ENCODE results near the gene RGS14. TPM values are rescaled to one million over a fixed set of nuclear protein-coding genes. Genes with fewer than 3 reads are reported as not detected.

The RGS14 gene
- total RNA-seq, 1 donor from 2014 or later, result 4.3 TPM

- no peak for DNase-seq (ENCODE audit: low spot score)
- intact Hi-C loops (cut with DNase I), result no loop called here
These were observed 36.8 kb upstream of the RGS14 start for GRCh38 chr5:177320879-177321278.

DNA sequence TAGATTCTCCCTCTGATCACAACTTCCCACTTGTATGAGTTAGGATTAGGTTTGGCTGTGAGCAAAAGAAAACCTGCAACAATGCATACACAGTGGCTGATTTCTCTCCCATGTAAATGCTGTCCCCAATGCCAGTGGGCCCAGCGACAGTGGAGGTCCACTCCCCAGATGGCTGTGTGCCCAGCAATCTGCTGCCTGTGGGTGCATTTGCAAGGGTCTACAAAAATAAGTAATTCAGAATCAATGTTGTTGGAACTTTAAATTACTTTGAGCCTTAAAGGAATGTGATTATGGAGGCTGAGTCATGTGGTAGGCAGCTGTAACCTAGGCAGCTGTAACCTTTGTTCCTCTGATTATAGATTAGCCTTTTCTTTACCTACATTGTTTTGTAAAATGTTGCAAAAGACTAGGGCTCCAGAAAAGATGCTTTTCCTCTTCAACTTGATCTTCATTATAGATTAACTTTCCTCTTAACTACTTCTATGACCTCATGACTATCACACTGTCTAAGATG is 31.8 kb upstream of the RGS14 start:
- DNase-seq (ENCODE audit: low spot score), result peak; percentile 49
- intact Hi-C loops (cut with DNase I), result no loop called here

DNA sequence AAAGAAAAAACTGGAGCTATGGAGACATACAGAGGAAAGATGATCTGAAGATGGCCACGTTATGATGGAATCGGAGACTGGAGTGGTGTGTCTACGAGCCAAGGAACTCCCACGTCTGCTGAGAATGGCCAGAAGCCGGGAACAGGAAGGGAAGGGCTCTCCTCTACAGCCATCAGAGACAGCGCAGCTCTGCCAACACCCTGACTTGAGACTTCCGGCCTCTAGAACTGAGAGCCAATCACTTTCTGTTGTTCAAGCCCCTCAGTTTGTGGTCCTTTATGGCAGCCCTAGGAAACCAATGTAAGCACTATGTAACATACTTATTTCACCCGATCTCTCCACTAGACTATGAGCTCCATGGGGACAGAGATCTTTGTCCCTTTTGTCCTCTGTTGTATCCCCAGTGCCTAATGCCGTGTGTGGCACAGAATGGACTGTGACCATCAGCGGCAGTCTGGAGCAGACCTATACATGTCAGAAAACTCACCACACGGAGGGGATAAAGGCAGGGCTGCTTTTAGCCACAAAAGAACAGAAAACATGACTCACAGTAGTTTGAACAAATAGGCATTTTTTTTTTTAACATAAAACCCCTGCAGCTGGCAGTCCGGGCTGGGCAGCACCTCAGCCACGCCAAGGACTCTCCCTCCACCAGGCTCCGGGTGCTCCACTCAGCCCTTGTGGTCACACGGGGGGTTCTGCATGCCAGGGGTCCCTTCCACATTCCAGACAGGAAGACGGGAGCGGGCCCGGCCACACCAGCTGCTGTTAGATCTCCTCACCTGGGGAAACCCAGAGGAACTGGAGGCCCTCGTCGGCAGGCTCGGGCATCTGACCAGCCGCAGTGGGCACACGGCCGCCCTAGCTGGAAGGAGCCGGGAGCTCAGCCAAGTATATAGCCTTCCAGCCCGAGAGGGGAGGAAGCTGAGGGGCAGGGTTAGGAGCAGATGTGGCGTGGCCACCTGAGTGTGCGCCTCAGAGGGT is 29.9 kb upstream of the RGS14 start:
- no peak for DNase-seq (ENCODE audit: low spot score)
- intact Hi-C loops (cut with DNase I), result no loop called here

GRCh38 chr5:177328545-177329231 is 29.0 kb upstream of the RGS14 start:
- DNase-seq (ENCODE audit: low spot score), result no peak
- intact Hi-C loops (cut with DNase I), result no loop called here

GRCh38 chr5:177329883-177330282 is 27.8 kb upstream of the RGS14 start:
- intact Hi-C loops (cut with DNase I), result no loop called here
- no peak for DNase-seq (ENCODE audit: low spot score)

DNA sequence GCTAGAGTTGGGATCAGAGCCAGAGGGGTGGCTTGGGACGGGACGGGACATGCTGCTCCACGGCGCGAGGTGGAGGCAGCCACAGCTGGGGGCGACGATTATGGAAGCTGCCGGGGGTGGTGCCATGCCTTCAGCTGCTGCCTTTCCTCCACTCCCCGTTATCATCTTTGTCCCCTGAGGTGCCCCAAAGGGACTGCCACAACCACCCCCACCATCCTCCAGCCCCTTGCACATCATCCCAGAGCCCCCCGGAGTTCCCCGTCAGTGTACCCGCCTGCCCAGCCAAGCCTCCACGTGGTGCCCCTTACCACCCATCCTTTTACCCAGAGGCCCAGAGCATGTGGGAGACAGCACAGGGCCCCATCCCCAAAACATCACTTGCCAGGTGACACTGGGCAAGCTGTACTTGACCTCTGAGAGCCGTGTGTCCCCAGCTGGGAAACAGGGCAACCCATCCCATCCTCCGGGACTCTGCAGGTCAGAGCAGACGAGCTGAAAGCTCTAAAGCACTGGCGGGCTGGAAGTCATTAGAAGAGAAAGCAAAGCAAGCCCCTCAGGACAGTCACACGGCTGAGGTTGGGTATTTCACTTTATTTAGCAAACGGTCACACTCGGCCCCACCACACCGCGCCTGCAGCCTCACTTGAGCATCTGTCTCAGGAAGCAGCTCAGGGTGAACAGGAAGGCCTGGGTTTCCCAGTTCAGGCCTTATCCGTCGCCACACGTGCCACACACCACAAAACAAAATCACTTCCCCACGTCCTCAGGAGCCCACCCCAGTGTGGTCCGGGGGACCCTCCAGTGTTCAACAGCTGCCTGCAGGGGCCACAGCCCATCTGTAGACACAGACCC is 26.5 kb upstream of the RGS14 start:
- DNase-seq (ENCODE audit: low spot score), result no peak
- intact Hi-C loops (cut with DNase I), result no loop called here

DNA sequence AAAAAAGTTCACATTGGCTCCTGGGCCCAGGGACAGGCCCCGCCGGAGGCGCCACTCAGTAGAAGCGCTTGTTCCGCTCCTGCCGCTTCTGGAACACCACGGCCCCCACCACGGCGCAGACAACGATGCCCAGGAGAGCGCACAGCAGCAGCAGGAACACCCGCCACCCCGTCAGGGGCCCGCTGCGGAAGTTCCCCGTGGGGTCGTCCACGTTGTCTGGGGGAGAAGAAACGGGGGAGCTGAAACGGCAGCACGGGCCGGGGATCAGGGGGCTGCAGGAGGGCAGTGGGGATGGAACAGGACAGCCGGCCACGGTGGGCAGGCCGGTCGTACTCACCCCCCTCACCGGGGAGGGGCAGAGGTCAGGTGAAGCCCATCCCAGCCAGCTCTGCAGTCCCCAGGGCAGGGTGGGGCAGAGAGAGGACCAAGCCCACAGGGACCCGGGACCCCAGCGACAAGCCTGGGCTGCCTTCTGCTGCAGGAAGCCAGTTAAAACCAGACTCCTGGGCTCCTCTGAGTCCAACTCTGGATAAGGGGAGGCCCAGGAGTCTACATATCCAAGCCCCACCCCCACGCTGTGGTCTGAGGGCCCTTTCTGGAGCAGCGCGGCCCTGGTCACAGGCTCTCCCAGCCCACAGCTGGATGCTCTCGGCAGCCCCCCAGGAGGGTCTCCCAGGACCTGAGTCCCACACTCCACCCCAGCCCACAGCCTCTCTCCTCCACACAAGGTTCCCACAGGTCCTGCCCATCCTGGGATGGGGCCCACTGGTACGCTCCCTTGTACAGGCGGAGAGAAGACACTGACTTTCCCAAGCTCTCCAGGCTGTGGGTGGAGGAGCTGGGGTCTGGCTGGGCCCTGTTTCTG is 25.5 kb upstream of the RGS14 start:
- intact Hi-C loops (cut with DNase I), result no loop called here
- DNase-seq (ENCODE audit: low spot score), result no peak

GRCh38 chr5:177332896-177333260 is 24.8 kb upstream of the RGS14 start:
- intact Hi-C loops (cut with DNase I), result no loop called here
- no peak for DNase-seq (ENCODE audit: low spot score)

- intact Hi-C loops (cut with DNase I), result no loop called here
- peak; percentile 60 for DNase-seq (ENCODE audit: low spot score)
These were observed 24.1 kb upstream of the RGS14 start for GRCh38 chr5:177333420-177334154.

DNA sequence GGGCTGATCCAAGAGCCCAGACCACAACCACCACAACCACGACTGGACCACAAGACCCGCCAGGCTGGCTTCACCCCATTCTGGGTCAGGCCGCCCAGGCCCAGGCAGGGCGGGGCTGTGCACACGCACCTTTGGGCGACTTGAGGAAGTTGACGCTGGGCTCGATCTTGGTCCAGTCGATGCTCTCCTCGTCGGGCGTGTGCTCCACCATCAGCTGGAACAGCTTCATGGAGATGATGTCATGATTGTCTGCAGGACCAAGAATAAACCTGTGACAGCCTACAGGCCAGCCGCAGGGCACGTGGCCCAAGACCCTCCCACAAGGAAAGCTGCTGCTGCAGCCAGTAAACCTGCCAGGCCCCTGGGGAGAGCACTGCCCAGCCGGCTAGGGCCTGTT is 23.6 kb upstream of the RGS14 start:
- DNase-seq (ENCODE audit: low spot score), result peak; percentile 75
- intact Hi-C loops (cut with DNase I), result no loop called here

DNA sequence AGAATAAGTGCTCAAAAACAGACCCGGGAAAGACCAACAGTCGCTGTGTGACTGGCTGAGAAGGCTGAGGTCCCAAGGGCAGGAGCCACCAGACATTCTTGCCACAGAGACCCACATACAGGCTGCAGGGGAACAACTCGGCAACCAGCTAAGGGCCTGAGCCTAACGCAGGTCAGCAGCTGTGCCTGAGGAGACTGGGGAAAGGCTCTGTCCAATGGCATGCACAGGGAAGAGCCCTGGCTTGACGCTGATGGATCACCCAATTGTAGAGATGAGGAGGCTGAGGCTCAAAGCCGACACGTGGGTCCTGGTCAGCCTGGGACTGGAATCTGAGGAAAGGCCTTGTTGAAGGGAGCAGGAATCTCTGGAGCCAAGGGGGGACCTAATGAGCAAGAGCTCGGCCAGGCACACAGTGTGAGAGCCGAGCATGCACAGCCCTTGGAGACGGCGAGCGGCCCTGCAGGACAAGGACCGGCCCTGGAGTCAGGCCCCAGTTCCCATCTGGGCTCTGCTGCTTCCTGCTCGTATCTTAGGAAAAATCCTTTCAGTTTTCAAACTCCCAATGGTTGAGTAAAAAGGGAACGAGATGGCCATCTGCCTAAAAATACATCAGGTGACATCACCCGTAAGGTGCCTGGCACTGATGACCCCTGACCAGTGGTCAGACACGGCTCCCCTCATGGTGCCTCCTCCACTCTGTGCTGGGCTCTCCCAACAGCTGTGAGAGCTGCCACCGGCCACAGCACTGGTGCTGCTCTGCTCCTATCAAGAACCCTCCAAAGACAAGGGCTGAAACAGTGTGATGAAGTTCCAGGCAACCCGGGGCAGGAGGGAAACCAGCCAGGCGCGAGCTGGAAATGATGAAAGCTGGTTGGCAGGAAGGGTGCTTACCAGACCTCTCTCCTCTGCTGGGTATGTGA is 22.7 kb upstream of the RGS14 start:
- DNase-seq (ENCODE audit: low spot score), result peak; percentile 76
- intact Hi-C loops (cut with DNase I), result no loop called here

- DNase-seq (ENCODE audit: low spot score), result peak; percentile 71
- intact Hi-C loops (cut with DNase I), result no loop called here
These were observed 22.0 kb upstream of the RGS14 start for GRCh38 chr5:177335701-177336065.

DNA sequence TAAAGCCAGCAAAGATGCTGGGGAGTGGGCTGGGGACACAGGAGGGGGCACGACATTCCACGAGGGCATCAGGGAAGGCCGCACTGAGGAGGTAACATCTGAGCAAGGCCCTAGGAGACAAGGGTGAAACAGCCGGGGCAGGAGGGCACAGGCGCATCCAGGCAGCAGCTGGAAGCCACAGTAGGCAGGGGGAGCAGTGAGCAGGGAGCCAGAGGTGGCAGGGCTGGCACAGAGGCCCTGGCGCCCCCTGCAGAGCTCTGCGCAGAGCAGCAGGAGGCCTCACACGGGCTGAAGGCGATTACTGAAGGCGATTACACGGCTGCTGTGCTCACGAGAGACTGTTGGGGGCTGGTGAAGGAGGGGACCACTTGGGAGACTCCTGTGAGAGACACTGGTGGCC is 21.6 kb upstream of the RGS14 start:
- intact Hi-C loops (cut with DNase I), result no loop called here
- DNase-seq (ENCODE audit: low spot score), result peak; percentile 69

GRCh38 chr5:177336603-177337494 is 20.9 kb upstream of the RGS14 start:
- peak; percentile 69 for DNase-seq (ENCODE audit: low spot score)
- intact Hi-C loops (cut with DNase I), result no loop called here

DNA sequence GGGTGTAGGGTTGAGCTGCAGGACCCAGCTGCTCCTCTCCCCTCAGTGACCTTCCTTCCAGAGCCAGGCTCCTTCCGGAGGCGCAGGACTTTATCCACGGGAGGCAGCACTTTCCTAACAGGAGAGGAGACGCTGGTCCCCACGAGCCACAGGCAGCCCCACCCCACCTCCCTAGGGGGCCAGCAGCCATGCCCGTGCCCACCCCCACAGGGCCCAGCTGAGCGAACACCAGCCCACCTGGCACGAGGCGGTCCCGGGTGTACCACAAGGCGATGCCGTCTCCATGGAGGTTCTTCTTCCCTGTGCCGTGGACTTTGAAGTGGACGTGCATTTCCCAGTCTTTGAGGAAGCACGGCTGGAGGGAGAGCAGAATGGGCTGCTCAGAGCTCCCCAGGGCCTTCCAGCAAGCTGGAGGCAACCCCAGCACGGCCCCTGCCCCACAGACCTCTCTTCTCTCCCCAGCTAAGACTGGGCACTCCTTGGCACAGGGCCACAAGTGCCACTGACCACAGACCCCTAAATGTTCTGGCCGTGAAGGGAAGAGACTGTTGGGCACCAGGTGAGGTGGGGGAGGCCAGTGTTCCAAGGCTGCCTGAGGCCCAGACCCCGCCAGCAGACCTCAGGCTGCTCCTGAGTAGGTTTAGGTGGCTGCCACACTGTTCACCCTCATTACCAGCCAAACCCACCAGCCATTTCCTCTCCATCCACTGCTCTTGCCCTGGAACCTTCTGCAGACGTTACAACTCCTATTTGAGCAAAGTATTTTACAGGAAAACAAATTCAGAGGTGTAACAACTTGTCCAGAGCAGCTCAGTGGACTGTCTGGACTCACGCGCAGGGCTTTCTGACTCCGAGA is 19.2 kb upstream of the RGS14 start:
- intact Hi-C loops (cut with DNase I), result no loop called here
- DNase-seq (ENCODE audit: low spot score), result peak; percentile 67

All from cardiac septum (tissue), 1 donor.